CD4-positive, alpha-beta T cell treated with Interleukin-15 for 1 hour (primary cell): Measurements from ENCODE around the gene LEAP2.
A peak's percentile ranks its signal among the peaks of the same experiment; 100 is the strongest.
"Not testable (repeated sequence)": the region's sequence is repeated elsewhere in the genome, so short reads cannot be mapped to it uniquely, and the experiment has no call there.

Source experiments
- DNase-seq: peaks from one replicate; pipeline ENCODE4 v3.0.0-alpha.2; 2020

Gene LEAP2

DNA sequence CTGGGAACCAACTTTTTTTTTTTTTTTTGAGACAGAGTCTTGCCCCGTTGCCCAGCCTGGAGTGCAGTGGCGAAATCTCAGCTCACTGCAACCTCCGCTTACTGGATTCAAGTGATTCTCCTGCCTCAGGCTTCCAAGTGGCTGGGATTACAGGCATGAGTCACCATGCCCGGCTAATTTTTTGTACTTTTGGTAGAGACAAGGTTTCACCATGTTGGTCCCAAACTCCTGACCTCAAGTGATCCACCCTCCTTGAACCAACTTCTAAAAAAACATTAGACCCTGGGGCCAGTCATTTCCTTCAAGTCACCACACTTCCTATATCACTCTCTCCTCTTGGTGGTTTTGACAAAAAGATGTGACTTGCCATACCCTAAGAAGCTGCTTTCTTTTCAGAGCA, 32.2 kb upstream of the LEAP2 start:
- no peak for DNase-seq

DNA sequence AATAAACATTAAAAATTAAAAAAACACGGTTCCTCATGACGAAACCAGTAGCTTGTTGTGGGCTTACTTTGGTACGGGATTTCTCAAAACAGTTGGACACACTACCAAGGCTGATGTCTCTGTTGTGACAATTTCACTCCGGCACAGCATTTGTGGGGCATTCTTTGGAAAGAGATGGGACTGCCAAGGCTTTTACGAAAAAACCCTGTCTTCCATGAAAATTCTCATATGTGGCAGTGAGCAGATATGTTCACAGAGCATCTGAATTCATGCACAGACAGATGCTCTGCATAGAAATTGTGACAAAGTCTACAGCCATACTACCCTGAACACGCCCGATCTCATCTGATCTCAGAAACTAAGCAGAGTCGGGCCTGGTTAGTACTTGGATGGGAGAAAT, 25.2 kb upstream of the LEAP2 start:
- DNase-seq: no peak

DNA sequence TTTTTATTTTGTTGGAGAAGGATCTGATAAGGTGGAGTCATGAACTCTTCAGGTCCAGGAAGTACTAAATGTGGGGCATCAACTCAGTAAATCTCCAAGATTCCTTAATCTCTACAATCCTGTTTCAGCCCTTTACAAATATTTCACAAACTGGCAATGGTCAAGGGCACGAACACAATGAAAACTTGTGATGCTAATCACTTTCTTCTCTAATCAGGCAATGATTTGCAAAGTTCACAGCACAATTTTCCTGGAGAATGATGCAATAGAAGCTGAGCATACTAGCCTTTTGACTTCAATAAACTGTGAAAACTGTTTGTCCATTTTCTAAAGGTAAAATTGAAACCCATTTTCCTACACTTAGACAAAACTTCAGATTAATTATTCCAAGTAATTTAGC, 24.1 kb upstream of the LEAP2 start:
- DNase-seq: no peak

DNA sequence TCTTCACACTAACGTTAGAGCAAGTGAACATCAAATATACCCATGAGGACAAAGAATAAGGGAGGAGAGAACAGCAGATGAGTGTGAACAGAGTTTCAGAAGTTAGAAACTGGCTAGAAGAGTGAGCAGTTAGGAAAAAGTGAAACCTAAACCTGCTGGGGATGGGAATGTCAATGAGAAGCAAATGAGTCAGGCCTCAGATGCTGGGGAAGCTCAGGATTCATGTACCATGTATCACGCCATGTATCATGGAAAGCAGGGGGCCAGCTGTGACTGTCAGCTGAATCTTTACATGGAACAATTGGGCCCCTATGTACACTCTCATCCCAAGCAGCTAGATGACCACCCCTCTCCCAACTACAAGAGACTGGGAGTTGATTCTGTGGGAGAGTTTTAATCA, 23.4 kb upstream of the LEAP2 start:
- DNase-seq: no peak

DNA sequence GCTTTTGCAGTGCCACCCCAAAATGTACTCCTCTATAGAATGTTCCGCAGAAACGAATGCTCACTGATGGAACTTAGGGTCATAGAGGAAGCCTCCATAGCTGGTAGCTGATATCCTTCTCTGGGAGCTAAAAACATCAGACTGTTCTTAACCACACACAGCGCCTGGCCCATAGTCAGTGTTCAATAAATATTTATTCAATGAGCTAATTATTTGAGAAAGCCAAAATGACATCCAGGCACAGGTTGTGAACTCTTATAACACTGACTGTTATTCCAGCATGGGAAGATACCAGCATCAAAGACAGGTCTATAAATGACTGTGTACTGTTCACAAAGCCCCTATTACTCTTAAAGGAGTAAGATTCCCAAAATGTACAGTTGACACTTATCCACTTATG, 20.1 kb upstream of the LEAP2 start:
- DNase-seq: no peak

DNA sequence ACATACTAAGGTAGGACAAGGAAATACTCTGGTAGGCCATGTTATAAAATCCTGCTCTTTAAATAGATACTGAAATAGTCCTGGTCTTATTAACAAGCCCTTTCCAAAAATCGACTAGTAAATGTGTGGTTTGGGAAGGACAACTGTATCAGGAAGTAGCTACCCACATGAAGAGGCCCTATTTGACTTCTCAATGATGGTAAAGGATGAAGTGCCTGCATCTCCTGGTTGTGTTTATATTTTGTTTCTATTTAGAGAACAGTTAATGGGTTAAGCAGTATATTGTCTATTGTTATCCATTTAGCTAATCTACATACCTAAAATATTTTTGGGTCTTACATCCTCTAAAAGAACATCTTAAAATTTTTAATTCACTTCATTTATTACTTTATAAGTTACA, 19.7 kb upstream of the LEAP2 start:
- DNase-seq: no peak

DNA sequence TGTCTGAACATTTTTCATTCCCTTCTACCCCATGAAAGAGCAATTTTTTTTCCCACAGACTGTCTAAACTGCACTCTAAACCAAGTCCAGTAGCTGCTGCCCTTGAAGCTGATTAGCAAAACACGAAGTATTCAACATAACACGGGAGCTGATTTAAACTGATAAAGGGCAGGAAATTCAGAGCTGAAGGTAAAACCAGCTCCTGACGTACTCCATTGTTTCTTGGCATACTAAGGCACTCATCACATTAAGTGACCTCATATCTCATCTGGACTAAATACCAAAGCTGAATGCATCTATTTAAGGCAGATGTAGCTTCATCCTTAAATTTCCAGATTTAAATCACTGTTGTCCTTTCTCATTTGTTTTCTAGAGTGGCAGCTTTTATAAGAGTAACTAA, 19.2 kb upstream of the LEAP2 start:
- no peak for DNase-seq

DNA sequence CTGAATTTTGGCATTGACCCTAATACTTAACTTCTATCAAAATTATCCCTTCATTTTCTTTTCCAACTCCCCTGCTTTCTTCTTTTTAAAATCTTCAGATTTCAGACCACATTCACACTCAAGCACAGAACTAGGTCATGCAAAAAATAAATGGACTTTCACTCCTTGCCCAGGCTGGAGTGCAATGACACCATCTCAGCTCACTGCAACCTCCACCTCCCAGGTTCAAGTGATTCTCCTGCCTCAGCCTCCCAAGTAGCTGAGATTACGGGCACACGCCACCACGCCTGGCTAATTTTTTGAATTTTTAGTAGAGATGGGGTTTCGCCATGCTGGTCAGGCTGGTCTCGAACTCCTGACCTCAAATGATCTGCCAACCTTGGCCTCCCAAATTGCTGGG, 18.5 kb upstream of the LEAP2 start:
- not testable (repeated sequence) for DNase-seq

DNA sequence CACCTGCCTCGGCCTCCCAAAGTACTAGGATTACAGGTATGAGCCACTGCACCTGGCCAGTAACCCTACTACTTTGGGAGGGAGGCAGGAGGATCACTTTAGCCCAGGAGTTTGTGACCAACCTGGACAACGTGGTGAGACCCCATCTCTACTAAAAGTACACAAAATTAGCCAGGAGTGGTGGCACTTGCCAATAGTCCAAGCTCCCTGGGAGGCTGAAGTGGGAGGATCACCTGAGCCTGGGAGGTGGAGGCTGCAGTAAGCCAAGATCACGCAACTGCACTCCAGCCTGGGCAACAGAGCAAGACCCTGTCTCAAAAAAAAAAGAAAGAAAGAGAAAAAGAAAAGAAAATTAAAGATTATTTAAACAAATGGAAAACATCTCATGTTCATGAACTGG, 17.5 kb upstream of the LEAP2 start:
- DNase-seq: no peak

DNA sequence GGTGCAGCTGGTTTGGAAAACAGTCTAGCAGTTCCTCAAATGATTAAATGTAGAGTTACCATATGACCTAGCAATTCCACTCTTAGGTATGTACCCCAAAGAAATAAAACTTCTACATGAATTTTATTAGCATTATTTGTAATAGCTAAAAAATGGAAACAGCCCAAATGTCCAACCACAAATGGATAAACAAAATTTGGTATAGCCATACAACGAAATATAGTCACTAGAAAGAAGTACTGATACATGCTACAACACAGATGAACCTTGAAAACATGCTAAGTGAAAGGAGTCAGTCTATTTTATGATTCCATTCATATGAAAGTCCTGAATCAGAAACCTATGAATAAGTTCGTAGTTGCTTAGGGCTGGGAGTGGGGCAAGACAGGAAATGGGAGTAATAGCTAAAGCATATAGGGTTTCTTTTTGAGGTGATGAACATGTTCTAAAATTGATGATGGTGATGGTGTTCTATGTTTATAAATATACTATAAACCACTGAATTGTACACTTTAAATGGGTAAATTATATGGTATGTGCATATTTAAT, 13.5 kb upstream of the LEAP2 start:
- no peak for DNase-seq

DNA sequence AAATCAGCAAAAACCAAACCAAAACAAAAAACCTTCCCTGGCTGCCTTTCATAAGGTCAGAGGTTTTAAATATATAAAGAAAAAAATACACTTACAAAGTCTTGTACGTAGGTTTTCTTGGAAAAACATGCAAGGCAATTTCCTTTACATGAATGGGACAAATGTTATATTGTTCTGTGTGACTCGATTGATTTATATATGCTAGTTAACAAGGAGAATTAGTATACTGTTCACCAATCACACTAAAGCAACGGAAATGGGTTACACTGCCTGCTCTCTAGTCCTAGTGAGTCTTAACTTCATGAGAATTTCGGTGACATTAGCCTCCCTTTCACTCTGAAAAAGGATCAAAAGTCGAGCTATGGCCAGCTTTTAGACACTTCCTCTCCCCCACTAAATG, 12.7 kb upstream of the LEAP2 start:
- DNase-seq: no peak

DNA sequence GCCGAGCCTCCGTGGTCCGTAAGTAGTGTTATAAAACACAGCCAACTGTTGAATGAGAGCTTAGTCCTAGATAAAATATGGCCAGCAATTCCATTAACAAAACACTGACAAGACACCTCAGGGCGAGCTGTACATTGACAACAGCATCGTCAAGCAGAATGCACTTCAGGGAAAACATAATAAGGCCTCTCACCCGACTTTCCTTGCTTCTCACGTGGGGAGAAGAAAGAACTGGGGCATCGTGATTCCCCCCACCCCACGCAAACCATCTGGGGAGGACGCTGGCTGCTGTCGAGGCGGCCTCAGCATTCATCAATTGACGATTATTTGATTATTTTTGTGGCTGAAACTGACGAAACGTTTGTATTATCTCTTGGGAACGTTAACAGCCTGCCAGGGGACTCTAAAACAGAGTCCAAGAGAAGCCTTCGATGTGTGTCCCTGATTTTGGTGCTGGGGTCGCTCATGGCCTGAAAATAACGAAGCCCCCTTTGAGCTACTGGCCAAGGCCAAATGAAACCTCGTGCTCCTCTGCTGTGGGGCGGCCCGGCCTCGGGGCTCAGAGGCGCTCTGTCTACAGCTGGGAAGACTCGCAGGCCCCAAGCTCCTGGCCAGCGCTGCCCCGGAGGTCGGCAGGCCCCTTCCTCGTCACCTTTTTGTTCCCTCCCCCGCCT, 7.7 kb upstream of the LEAP2 start:
- no peak for DNase-seq

DNA sequence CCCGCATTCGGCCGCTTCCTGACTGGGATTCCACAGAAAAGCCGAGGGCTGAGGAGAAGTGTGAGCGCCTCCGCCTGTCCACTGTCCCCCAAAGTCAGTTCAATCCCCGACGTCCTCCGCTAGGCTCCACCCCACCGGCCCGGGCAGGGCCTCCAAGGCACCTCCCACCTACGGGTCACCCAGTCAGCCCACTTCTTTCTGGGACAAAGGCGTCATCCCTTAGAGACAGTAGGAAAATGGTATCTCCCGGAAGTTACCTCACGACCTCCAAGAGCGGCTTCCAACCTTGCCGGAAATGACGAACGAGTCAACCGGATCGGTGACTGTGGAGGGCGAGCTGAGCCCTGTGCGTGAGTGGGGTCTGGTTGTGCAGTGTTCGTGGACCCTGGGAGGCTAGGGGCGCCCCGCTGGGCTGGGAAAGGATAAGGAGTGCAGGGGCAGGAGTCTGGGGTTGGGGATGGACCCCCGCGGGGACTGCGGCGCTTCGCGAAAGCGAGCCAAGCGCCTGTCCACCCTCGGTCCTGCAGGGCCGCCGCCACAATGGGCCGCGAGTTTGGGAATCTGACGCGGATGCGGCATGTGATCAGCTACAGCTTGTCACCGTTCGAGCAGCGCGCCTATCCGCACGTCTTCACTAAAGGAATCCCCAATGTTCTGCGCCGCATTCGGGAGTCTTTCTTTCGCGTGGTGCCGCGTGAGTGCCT, 7.0 kb upstream of the LEAP2 start, which contains the start of the genes GDF9 and UQCRQ:
TSS of gene GDF9 (minus strand) at position 128 of the 704 bp plus-strand sequence. CDS start 1,936 bp downstream, outside the sequence.
TSS of gene UQCRQ (plus strand) at position 301 of the 704 bp plus-strand sequence. CDS start at position 541, 240 bp downstream.
- peak; percentile 97 for DNase-seq

DNA sequence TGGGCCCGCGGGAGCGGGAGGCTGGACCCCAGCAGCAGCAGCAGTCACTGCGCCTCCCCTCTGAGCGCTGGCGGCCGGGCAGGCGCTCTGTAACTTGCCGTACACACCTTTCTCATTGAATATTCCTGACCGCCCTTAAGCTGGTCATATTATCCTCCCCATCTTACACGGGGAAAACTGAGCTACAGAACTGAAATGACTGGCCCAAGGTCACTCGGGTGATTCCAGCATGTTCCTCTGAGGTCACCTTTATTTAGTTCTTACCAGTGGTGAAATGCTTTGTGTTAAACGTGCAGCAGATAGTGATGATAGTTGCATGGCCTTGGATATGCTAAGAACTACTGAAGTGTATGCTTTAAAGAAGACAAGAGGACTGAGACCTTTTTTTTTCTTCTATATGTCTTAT, 6.4 kb upstream of the LEAP2 start:
- DNase-seq: no peak

DNA sequence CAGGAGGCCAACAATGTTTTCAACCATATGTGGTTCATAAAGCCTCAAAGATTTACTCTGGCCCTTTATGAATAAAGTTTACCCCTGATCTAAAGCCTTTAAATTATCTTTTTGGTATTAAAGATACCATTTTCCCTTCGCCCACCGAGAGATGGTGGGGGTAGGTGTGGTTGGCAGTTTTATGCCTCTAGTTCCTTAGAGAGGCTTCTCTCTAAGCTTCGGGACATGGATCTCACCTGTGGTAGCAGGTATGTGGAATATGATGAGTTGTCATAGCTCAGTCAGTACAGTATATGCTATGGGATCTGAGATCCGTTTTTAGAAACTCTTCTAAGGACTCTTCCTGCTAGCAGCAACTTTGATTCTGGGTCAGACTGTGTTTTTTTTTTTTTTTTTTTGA, 4.7 kb upstream of the LEAP2 start:
- DNase-seq: no peak

DNA sequence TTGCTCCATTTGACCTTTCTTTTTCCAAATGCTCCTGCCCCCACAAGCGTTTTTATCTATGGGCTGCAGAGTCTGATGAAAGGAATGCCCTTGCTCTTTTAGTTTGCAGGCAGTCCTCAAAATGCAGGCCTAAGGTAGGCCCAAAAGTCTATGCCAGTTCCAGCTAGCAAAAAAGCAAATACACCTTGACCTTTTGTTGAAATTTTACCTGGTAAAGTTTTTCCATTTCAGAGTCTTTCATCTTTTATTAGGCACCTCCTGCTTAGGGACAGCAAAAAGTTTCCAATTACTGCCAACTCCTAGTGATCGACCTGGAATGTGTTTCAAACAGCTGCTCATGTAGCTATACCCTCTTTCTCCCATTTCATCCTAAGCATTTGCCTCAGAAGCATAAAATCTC, 2.7 kb upstream of the LEAP2 start:
- no peak for DNase-seq

DNA sequence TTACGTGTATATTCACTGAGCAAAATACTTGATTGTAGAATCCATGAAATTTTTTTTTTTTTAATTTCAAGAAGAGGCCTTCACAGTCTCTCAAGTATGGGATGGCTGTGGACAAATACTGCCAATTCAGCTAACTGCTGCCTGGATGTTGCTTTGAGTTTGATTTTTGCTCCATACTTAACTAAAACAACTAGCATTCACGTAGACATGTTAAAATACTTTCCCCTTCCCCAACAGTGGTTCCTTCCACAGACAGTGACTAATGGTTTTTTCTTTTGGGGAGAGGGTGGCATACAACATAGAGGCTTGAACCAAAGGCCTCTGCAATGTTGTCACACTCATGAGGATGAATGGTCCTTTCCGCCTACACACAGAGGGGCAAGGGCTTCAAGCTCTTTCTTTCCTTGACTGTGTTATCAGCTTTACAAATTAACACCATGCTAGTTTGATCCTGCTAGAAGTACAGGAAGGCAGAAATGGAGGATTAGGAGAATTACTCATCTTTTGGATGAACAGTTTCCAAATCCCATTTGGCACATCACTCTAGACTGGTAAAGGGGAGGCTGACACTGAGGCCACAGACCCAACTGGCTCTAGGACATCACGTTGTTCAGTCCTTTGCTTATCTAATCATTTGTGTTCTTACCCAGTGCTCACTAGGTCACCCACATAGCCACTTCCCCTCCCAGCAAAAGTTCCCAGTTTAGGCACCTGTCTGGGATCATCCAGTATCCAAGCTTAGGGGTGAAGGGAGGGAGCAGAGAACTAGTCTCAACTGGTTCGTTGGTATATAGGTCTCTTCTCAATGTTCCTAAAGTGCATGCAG, 1.8 kb upstream of the LEAP2 start:
- DNase-seq: no peak

DNA sequence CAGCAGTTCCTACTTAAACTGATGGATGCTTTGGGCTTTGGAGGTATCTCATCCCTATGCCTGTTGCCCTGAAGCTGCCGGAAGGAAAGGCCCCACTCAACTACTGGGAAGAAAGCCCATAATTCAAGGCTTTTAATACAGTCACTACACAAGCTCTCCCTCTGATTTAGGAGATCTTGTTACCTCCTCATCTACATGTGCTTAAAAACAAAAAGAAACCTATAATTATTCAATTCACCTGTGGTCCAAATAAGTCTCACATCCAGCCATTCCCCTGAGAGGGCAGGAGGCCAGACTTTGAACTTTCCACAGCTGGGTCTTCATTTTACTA, 715 bp upstream of the LEAP2 start:
- DNase-seq: no peak

DNA sequence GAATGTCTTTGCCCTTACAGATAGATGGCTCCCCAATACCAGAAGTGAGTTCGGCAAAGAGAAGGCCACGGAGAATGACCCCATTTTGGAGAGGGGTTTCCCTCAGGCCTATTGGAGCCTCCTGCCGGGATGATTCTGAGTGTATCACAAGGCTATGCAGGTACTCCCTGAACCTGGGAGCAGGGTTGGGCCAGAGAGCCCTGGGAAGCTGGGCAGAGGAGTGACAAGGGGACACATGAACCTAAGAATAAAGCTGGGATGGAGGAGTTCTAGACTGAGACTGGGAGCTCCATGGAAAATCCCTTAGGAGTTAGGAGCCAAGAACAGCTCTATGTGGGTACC, 433 bp downstream of the LEAP2 start:
- no peak for DNase-seq

DNA sequence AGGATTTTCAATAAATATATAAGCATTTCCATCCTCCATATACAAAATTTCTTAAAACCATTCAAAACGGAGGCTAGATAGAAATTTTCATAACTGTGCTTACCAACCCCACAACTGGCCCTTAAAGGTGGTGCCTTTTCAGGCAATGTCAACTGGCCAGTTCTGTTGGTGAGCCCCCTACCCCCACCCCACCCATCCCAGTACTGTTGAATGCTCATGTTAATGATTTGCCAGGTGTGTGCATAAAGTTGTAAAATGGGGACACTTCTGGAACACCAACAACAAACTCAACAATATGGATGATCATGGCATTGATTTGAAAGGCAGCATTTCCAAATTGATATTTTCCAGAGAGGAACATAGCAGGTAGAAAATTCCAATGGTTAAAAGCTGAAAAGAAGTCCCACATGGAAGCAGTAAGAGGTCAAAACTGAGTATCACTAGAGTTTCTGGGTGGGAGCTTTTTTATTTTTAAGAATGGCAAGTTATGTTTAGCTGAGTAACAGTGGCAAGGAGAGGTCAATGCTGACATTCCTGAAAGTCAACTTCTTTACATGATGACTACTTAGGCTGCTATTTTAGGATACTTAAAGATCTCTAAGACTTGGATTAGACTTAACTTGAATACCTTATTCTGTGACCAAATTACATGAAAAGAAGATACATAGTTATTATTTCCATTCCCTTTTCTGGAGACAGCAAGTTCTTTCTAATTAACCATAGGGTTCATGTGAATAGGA, 2.7 kb downstream of the LEAP2 start:
- no peak for DNase-seq

DNA sequence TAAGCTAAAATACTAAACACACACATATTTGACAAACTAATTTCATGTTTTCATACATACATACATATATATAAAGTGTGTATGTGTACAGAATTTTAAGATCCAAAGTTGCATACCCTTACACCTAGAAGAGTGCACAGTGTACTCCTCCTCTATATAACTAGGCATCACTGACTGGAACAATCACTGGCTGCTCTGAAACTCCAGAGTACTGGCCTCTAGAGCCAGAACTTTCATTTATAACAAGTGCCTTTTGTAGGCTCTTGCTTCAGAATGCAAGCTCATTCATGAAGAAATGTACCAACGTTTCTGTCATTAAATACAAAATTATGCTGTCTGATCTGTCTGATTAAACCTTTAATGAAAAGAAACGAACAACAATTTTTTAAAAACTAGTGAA, 4.0 kb downstream of the LEAP2 start:
- DNase-seq: no peak

DNA sequence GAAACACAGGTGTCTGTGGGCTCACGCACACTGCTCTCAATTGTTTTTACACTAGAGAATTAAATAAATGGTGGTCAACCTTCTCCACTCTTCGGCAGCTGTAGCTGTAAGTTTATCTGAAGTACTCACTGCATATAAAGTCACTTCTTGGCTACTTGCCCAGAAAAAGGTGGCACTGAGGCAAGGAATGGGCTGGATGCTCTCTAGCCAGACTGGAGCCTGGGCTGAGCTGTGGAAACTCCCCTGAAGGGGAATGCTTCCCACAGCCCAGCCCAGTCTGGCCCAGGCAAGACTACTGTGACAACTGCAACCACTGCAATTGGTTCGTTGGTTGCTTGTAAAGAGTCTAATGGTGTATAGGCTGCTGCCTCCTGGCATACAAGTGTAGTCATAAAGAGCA, 4.5 kb downstream of the LEAP2 start:
- no peak for DNase-seq

DNA sequence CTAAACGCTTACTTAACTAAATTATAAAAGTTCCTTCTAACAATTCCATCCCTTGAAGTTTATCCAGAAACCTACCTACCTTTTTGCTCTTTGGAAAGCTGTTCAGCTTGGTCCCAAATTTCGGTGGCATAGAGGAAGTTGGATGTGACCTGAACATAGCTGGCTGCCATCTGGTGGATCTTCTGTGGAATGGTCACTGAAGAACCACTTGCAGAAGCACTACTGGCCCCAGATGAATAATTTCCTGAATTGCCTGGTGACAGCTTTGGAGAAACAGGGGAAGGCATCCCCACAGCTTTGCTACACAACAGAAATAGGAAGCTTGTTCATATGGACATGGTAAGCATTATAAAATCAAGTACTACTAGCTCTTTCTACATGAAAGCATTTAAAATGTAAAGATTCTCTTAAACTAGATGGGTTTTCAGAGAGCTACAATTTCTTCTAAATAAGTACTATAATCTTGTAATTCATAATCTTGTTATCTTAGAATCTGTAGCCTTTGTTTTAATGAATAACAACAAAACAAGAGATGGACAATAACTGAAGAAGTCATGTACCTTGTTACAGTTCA, 9.9 kb downstream of the LEAP2 start:
- DNase-seq: peak; percentile 56
